K562 (cell line): Measurements from ENCODE around the gene PXMP2.

Experiments
- HDAC1 ChIP-seq, 2 experiments: fragments of 450-650 bp; IDR thresholded peaks; 2 replicates each; pipeline ENCODE4 v1.6.1; 2016 to 2017; ENCODE audit warnings: inconsistent platforms in 1 of 2, mild to moderate bottlenecking in 1 of 2, moderate library complexity in 1 of 2
- POLR3A ChIP-seq: IDR thresholded peaks from 2 replicates; pipeline ENCODE4 v1.6.1; 2011; ENCODE audit warnings: borderline replicate concordance, mild to moderate bottlenecking, moderate library complexity; ENCODE audit not compliant: insufficient read length, insufficient read depth; ENCODE audit errors: extremely low read depth
- RB1 ChIP-seq: fragments of 450-650 bp; IDR thresholded peaks from 2 replicates; pipeline ENCODE4 v1.6.1; 2017; ENCODE audit warnings: low read depth, mild to moderate bottlenecking
- YY1 ChIP-seq, 3 experiments: IDR thresholded peaks; 2 replicates each; pipeline ENCODE4 v1.6.1; 2011; ENCODE audit warnings: low read length in 2 of 3, mild to moderate bottlenecking in 2 of 3, moderate library complexity in 2 of 3, borderline replicate concordance in 1 of 3, control low read depth in 1 of 3, low read depth in 1 of 3; ENCODE audit not compliant: insufficient read depth in 3 of 3, insufficient replicate concordance in 2 of 3, control insufficient read depth in 1 of 3, insufficient read length in 1 of 3; ENCODE audit errors: extremely low read depth in 1 of 3
- TF ChIP-seq, protein P1 (sequence below): sonication (generic); formaldehyde crosslinking; IDR thresholded peaks from 2 replicates; pipeline ENCODE4 v1.8.0; 2022; ENCODE audit warnings: mild to moderate bottlenecking, missing genetic modification reagents
- TF ChIP-seq, protein P2 (sequence below): fragments of 450-650 bp; conservative IDR thresholded peaks from 2 replicates; pipeline ENCODE4 v1.6.1; 2016; ENCODE audit warnings: missing genetic modification characterization, low read depth, mild to moderate bottlenecking, control low read depth, missing compliant biosample characterization

DNA sequence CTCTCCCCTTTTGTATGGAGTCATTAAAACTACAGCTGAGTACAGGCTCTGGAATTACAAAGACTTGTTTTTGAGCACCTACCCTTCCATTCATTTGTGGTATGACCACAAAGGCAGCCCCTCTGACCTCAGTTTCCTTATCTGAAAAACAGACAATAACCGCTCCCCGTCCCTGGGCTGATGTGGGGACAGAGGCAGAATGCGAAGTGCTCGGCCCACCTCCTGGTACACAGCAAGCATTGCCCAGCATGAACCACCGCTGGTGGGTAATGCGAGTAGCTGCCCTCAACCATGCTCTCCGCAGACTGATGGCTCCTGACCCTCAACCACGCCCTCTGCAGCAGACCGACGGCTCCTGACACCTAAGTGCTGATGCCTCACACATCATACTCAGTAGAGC is 46.5 kb upstream of the PXMP2 start:
- TF ChIP-seq, protein P1, sequence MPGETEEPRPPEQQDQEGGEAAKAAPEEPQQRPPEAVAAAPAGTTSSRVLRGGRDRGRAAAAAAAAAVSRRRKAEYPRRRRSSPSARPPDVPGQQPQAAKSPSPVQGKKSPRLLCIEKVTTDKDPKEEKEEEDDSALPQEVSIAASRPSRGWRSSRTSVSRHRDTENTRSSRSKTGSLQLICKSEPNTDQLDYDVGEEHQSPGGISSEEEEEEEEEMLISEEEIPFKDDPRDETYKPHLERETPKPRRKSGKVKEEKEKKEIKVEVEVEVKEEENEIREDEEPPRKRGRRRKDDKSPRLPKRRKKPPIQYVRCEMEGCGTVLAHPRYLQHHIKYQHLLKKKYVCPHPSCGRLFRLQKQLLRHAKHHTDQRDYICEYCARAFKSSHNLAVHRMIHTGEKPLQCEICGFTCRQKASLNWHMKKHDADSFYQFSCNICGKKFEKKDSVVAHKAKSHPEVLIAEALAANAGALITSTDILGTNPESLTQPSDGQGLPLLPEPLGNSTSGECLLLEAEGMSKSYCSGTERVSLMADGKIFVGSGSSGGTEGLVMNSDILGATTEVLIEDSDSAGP (CRISPR knock-in tag), result no peak
- TF ChIP-seq RB1, result no peak
- TF ChIP-seq YY1 (IDR thresholded peaks at IDR 0.05; ENCODE audit: borderline replicate concordance in 1 of 3, control insufficient read depth in 1 of 3, extremely low read depth in 1 of 3, insufficient read depth in 3 of 3, insufficient read length in 1 of 3, insufficient replicate concordance in 2 of 3, low read depth in 1 of 3, low read length in 2 of 3), result no peak
- no peak for TF ChIP-seq POLR3A
- no peak for TF ChIP-seq HDAC1 (IDR thresholded peaks at IDR 0.05)
- TF ChIP-seq, protein P2, sequence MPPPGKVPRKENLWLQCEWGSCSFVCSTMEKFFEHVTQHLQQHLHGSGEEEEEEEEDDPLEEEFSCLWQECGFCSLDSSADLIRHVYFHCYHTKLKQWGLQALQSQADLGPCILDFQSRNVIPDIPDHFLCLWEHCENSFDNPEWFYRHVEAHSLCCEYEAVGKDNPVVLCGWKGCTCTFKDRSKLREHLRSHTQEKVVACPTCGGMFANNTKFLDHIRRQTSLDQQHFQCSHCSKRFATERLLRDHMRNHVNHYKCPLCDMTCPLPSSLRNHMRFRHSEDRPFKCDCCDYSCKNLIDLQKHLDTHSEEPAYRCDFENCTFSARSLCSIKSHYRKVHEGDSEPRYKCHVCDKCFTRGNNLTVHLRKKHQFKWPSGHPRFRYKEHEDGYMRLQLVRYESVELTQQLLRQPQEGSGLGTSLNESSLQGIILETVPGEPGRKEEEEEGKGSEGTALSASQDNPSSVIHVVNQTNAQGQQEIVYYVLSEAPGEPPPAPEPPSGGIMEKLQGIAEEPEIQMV, result no peak
